IMR-90 (cell line): ENCODE results near the gene PIWIL4.

Experiments used
- CEBPB ChIP-seq: IDR thresholded peaks from 2 replicates; pipeline ENCODE4 v1.6.1; 2012; ENCODE audit warnings: low read depth, low read length, improper control_type of control experiment
- CTCF ChIP-seq: conservative IDR thresholded peaks from 2 replicates; pipeline ENCODE4 v1.5.1; 2012; ENCODE audit warnings: mild to moderate bottlenecking, low read depth, low read length, improper control_type of control experiment
- POLR2A ChIP-seq: IDR thresholded peaks from 2 replicates; pipeline ENCODE4 v1.6.1; 2012; ENCODE audit warnings: mild to moderate bottlenecking, low read depth, low read length
- SMC3 ChIP-seq: fragments of 150-350 bp; IDR thresholded peaks from 2 replicates; pipeline ENCODE4 v1.6.1; 2016; ENCODE audit warnings: low read depth, mild to moderate bottlenecking, antibody characterized with exemption, low read length, moderate library complexity

DNA sequence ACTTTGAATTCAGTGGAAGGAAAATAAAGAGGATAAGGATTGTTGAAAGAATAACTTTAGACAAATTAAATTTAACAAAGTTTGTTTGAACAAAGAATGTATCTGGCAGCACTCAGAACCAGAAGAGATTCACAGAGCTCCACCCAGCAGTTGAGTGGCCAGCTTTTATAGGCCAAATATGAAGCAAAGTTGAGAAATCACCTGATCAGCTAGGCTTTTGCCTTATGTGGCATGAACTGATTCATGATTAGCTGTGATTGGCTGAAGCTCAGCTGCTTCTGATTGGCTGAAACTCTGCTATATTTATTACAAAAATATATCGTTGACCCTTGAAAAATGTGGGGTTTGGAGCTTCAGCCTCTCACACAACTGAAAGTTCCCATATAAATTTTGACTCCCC is 62.6 kb downstream of the PIWIL4 start:
- TF ChIP-seq CTCF: no peak
- TF ChIP-seq CEBPB: no peak
- TF ChIP-seq SMC3: no peak
- TF ChIP-seq POLR2A: no peak
